Measurements from ENCODE around the gene TOMM34. TPM values are rescaled to one million over a fixed set of nuclear protein-coding genes. Genes with fewer than 3 reads are reported as not detected.
A peak's percentile ranks its signal among the peaks of the same experiment; 100 is the strongest.

The TOMM34 gene
- 10 to 100 TPM in 3 of 4 donors, 1 to 10 TPM in 1; 5.8 to 14.8 (median 13.9) TPM for total RNA-seq

- no peaks in the 10 kb centered on the region for H3K27me3 ChIP-seq
- no peak for TF ChIP-seq CTCF (IDR thresholded peaks at IDR 0.05)
- peak; percentile 91 to 94 for TF ChIP-seq POLR2AphosphoS5 (IDR thresholded peaks at IDR 0.05)
- no peak for TF ChIP-seq EP300 (IDR thresholded peaks at IDR 0.05)
- no peak for TF ChIP-seq POLR2A (IDR thresholded peaks at IDR 0.05; ENCODE audit: low read depth)
- H3K36me3 ChIP-seq = peaks cover under 1 to 13% (median 13%) of the 10 kb centered on the region in 4 donors
- H3K4me3 ChIP-seq = peak within 1 kb of the TSS; percentile 70 to 94 (median 79)
- no peaks in the 10 kb centered on the region for H3K9me3 ChIP-seq
- DNase-seq (ENCODE audit: extremely low spot score) = peak; percentile 97
- under 1% methylated on average over 37 of the region's 60 CpGs for WGBS
- intact Hi-C loops (cut with DNase I) = loop anchor here (10.0 kb wide), 1 partner anchor 215 kb away; the partner anchor contains the start of gene KCNK15
- H3K4me1 ChIP-seq = peaks cover 11 to 31% (median 23%) of the 10 kb centered on the region in 4 donors
- H3K27ac ChIP-seq (replicated peaks in 1 of 4) = peak within 1 kb of the TSS; percentile 78 to 89 (median 86)
Measured at GRCh38 chr20:44960103-44960852, at the start of gene TOMM34. TSS of gene TOMM34 (minus strand) at chr20:44960397. CDS start at chr20:44960333, 64 bp downstream.

- Histone ChIP-seq H3K27me3 (no peaks in the 10 kb centered on the region), H3K4me3 (no peak overlapping the region), H3K4me1 (peaks cover 0 to 11% (median 7%) of the 10 kb centered on the region in 4 donors), H3K36me3 (peaks cover 5 to 64% (median 27%) of the 10 kb centered on the region in 4 donors), H3K9me3 (no peaks in the 10 kb centered on the region), H3K27ac (replicated peaks in 1 of 4) (no peak overlapping the region)
- no peak for TF ChIP-seq EP300 (IDR thresholded peaks at IDR 0.05)
- TF ChIP-seq POLR2A (IDR thresholded peaks at IDR 0.05; ENCODE audit: low read depth) = no peak
- no peak for TF ChIP-seq POLR2AphosphoS5 (IDR thresholded peaks at IDR 0.05)
- no peak for TF ChIP-seq CTCF (IDR thresholded peaks at IDR 0.05)
- no peak for DNase-seq (ENCODE audit: extremely low spot score)
- intact Hi-C loops (cut with DNase I) = no loop called here
Measured at GRCh38 chr20:45008521-45009049, 48.4 kb upstream of the TOMM34 start.

- 98% methylated on average over 5 of the region's 5 CpGs for WGBS
- no peak for TF ChIP-seq EP300 (IDR thresholded peaks at IDR 0.05)
- TF ChIP-seq POLR2A (IDR thresholded peaks at IDR 0.05; ENCODE audit: low read depth) = no peak
- TF ChIP-seq CTCF (IDR thresholded peaks at IDR 0.05) = no peak
- TF ChIP-seq POLR2AphosphoS5 (IDR thresholded peaks at IDR 0.05) = no peak
- H3K4me1 ChIP-seq = peaks cover 5 to 6% (median 5%) of the 10 kb centered on the region in 4 donors
- no peaks in the 10 kb centered on the region for H3K9me3 ChIP-seq
- intact Hi-C loops (cut with DNase I) = no loop called here
- no peak for DNase-seq (ENCODE audit: extremely low spot score)
- H3K4me3 ChIP-seq = no peak overlapping the region
- no peaks in the 10 kb centered on the region for H3K27me3 ChIP-seq
- H3K36me3 ChIP-seq = peaks cover 45 to 74% (median 60%) of the 10 kb centered on the region in 4 donors
- no peak overlapping the region for H3K27ac ChIP-seq (replicated peaks in 1 of 4)
Measured at GRCh38 chr20:44997668-44998067, 37.5 kb upstream of the TOMM34 start.

- Histone ChIP-seq H3K27ac (replicated peaks in 1 of 4) (no peak overlapping the region), H3K4me3 (no peak overlapping the region), H3K9me3 (no peaks in the 10 kb centered on the region), H3K4me1 (peaks cover 5 to 8% (median 6%) of the 10 kb centered on the region in 4 donors), H3K27me3 (no peaks in the 10 kb centered on the region), H3K36me3 (peaks cover 44 to 70% (median 57%) of the 10 kb centered on the region in 4 donors)
- intact Hi-C loops (cut with DNase I) = no loop called here
- 95% methylated on average over 6 of the region's 6 CpGs for WGBS
- no peak for DNase-seq (ENCODE audit: extremely low spot score)
- TF ChIP-seq POLR2AphosphoS5 (IDR thresholded peaks at IDR 0.05) = no peak
- TF ChIP-seq POLR2A (IDR thresholded peaks at IDR 0.05; ENCODE audit: low read depth) = no peak
- no peak for TF ChIP-seq CTCF (IDR thresholded peaks at IDR 0.05)
- no peak for TF ChIP-seq EP300 (IDR thresholded peaks at IDR 0.05)
Measured at GRCh38 chr20:44997171-44997570, 37.0 kb upstream of the TOMM34 start.
